ENCODE measurements around the gene PCDHA5. TPM values are rescaled to one million over a fixed set of nuclear protein-coding genes. Genes with fewer than 3 reads are reported as not detected.
"Not testable (repeated sequence)": the region's sequence is repeated elsewhere in the genome, so short reads cannot be mapped to it uniquely, and the experiment has no call there.

Gene PCDHA5
- total RNA-seq = not detected
- not detected for total RNA-seq (2013)

DNA sequence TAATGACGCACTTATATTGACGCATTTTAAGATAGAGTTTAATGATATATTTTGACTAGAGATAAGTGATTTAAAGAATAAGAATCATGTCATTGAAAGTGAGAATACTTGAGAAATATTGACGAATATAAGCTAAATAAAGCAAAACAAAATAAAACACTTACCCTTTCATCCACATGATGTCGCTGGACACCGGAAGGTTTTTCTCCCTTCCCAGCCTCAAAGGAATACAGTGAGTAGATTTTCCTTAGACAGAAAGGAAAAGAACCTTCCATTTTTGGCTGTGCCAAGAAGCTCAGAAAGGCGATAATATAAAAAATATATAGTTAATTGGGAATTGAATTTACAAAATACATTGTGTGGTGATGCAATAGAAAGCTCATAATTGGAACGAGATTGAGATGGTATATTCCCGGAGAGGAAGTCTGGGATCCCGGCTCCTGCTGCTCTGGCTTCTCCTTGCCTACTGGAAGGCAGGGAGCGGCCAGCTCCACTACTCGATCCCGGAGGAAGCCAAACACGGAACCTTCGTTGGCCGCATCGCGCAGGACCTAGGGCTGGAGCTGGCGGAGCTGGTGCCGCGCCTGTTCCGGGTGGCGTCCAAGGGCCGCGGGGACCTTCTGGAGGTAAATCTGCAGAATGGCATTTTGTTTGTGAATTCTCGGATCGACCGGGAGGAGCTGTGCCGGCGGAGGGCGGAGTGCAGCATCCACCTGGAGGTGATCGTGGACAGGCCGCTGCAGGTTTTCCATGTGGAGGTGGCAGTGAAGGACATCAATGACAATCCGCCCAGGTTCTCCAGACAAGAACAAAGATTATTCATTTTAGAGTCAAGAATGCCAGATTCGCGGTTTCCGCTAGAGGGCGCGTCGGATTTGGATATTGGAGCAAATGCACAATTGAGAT is at the start of gene PCDHA5:
Gene PCDHA5, plus strand, starts transcription at position 239 of the 906 bp plus-strand sequence.
- Mint-ChIP-seq H3K27ac (no peak within 1 kb of the TSS), H3K4me3 (no peak within 1 kb of the TSS), H3K36me3 (no peaks in the 10 kb centered on the region), H3K27me3 (ENCODE audit: low read depth in 2 of 2) (peaks cover 6 to 7% of the 10 kb centered on the region in 2 donors), H3K9me3 (peaks cover 2 to 4% of the 10 kb centered on the region in 2 donors), H3K4me1 (no peaks in the 10 kb centered on the region)
- intact Hi-C loops (cut with micrococcal nuclease) = no loop called here
- peaks cover 12% of the 10 kb centered on the region for H3K9me3 ChIP-seq (ENCODE audit: control insufficient read depth, insufficient read depth, low read length)
- H3K36me3 ChIP-seq (ENCODE audit: control insufficient read depth, insufficient read depth, low read length) = no peaks in the 10 kb centered on the region
- H3K27me3 ChIP-seq (ENCODE audit: control insufficient read depth, insufficient read depth, low read length) = peaks cover 3% of the 10 kb centered on the region
- WGBS (ENCODE audit: insufficient coverage) = 40% methylated on average over 34 of the region's 39 CpGs
- TF ChIP-seq, protein P1, sequence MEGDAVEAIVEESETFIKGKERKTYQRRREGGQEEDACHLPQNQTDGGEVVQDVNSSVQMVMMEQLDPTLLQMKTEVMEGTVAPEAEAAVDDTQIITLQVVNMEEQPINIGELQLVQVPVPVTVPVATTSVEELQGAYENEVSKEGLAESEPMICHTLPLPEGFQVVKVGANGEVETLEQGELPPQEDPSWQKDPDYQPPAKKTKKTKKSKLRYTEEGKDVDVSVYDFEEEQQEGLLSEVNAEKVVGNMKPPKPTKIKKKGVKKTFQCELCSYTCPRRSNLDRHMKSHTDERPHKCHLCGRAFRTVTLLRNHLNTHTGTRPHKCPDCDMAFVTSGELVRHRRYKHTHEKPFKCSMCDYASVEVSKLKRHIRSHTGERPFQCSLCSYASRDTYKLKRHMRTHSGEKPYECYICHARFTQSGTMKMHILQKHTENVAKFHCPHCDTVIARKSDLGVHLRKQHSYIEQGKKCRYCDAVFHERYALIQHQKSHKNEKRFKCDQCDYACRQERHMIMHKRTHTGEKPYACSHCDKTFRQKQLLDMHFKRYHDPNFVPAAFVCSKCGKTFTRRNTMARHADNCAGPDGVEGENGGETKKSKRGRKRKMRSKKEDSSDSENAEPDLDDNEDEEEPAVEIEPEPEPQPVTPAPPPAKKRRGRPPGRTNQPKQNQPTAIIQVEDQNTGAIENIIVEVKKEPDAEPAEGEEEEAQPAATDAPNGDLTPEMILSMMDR (IDR thresholded peaks at IDR 0.05) = no peak
- no peak within 1 kb of the TSS for H3K27ac ChIP-seq (ENCODE audit: low read length)
- no peaks in the 10 kb centered on the region for H3K4me1 ChIP-seq (ENCODE audit: control insufficient read depth, insufficient read depth, low read length)
- DNase-seq (no peak), ATAC-seq (no peak)
- H3K4me3 ChIP-seq (ENCODE audit: low read length) = no peak within 1 kb of the TSS

DNA sequence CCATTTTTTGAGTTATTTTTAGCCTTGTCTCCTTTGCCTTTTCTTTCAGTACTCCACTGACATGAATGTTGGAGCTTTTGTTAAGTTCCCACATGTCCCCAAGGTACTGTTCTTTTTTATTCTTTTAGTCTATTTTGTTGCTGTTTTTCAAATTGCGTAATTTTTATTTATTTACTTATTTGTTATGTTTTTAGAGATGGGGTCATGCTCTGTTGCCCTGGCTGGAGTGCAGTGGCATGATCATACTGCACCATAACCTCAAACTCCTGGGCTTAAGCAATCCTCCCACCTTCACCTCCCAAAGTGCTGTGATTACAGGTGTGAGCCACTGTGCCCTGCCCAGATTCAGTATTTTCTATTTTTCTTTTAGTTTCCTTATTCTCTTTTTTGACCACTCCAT is 40.9 kb upstream of the PCDHA5 start:
- Histone ChIP-seq H3K4me1 (ENCODE audit: control insufficient read depth, insufficient read depth, low read length) (no peaks in the 10 kb centered on the region), H3K36me3 (ENCODE audit: control insufficient read depth, insufficient read depth, low read length) (no peaks in the 10 kb centered on the region), H3K27ac (ENCODE audit: low read length) (no peak overlapping the region), H3K27me3 (ENCODE audit: control insufficient read depth, insufficient read depth, low read length) (no peaks in the 10 kb centered on the region), H3K4me3 (ENCODE audit: low read length) (no peak overlapping the region), H3K9me3 (ENCODE audit: control insufficient read depth, insufficient read depth, low read length) (peaks cover 22% of the 10 kb centered on the region)
- Mint-ChIP-seq H3K4me1 (no peaks in the 10 kb centered on the region), H3K4me3 (no peak overlapping the region), H3K27me3 (ENCODE audit: low read depth in 2 of 2) (peaks cover 0 to 2% of the 10 kb centered on the region in 2 donors), H3K27ac (no peak overlapping the region), H3K9me3 (peaks cover 12 to 29% of the 10 kb centered on the region in 2 donors), H3K36me3 (peaks cover 29% of the 10 kb centered on the region)
- DNase-seq (no peak), ATAC-seq (no peak)
- no CpG with 5 or more reads among the region's 1 CpG for WGBS (ENCODE audit: insufficient coverage)
- TF ChIP-seq, protein P1 (IDR thresholded peaks at IDR 0.05) = no peak
- intact Hi-C loops (cut with micrococcal nuclease) = no loop called here

DNA sequence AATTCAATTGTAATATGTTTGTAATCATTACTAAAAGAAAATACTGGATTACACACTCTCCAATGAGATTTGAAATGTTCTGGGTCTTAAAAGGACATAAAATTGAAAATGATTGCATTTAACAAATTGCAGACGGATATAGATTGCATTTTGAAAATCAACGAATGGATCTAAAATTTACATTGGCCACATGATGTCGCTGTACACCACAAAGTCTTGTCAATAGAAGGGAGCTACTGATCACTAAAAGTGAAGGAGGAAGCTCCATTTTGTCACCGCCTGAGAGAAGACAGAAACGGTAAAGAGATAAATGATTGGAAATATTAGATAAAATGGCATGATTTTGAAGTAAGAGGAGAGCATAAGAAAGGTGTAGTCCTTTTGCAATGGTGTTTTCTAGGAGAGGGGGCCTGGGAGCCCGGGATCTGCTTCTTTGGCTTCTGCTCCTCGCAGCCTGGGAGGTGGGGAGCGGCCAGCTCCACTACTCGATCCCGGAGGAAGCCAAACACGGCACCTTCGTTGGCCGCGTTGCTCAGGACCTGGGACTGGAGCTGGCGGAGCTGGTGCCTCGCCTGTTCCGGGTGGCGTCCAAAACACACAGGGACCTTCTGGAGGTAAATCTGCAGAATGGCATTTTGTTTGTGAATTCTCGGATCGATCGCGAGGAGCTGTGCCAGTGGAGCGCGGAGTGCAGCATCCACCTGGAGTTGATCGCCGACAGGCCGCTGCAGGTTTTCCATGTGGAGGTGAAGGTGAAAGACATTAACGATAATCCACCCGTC is 35.3 kb upstream of the PCDHA5 start, which contains the start of gene PCDHA1:
Gene PCDHA1, plus strand, starts transcription at position 236 of the 782 bp plus-strand sequence.
- no peak within 1 kb of the TSS for H3K4me3 Mint-ChIP-seq
- H3K27me3 ChIP-seq (ENCODE audit: control insufficient read depth, insufficient read depth, low read length) = peaks cover 6% of the 10 kb centered on the region
- TF ChIP-seq, protein P1 (IDR thresholded peaks at IDR 0.05) = no peak
- ATAC-seq = no peak
- DNase-seq = no peak
- H3K27ac Mint-ChIP-seq = no peak within 1 kb of the TSS
- peaks cover 0 to 5% of the 10 kb centered on the region in 2 donors for H3K27me3 Mint-ChIP-seq (ENCODE audit: low read depth in 2 of 2)
- peaks cover 32% of the 10 kb centered on the region for H3K9me3 ChIP-seq (ENCODE audit: control insufficient read depth, insufficient read depth, low read length)
- H3K9me3 Mint-ChIP-seq = peaks cover 5 to 9% of the 10 kb centered on the region in 2 donors
- no peaks in the 10 kb centered on the region for H3K4me1 ChIP-seq (ENCODE audit: control insufficient read depth, insufficient read depth, low read length)
- intact Hi-C loops (cut with micrococcal nuclease) = no loop called here
- H3K4me3 ChIP-seq (ENCODE audit: low read length) = no peak within 1 kb of the TSS
- H3K4me1 Mint-ChIP-seq = no peaks in the 10 kb centered on the region
- no peak within 1 kb of the TSS for H3K27ac ChIP-seq (ENCODE audit: low read length)
- WGBS (ENCODE audit: insufficient coverage) = 35% methylated on average over 29 of the region's 29 CpGs
- no peaks in the 10 kb centered on the region for H3K36me3 ChIP-seq (ENCODE audit: control insufficient read depth, insufficient read depth, low read length)
- H3K36me3 Mint-ChIP-seq = peaks cover 2% of the 10 kb centered on the region

DNA sequence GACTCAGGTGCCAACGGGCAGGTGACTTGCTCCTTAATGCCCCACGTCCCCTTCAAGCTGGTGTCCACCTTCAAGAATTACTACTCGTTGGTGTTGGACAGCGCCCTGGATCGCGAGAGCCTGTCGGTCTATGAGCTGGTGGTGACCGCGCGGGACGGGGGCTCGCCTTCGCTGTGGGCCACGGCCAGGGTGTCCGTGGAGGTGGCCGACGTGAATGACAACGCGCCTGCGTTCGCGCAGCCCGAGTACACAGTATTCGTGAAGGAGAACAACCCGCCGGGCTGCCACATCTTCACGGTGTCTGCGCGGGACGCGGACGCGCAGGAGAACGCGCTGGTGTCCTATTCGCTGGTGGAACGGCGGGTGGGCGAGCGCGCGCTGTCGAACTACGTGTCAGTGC is 34.0 kb upstream of the PCDHA5 start:
- Histone ChIP-seq H3K9me3 (ENCODE audit: control insufficient read depth, insufficient read depth, low read length) (peaks cover 27% of the 10 kb centered on the region), H3K27me3 (ENCODE audit: control insufficient read depth, insufficient read depth, low read length) (peaks cover 11% of the 10 kb centered on the region)
- H3K4me3 ChIP-seq (ENCODE audit: low read length); H3K27ac ChIP-seq (ENCODE audit: low read length); H3K27me3 Mint-ChIP-seq (ENCODE audit: low read depth in 2 of 2); H3K36me3 Mint-ChIP-seq; ATAC-seq; H3K9me3 Mint-ChIP-seq; DNase-seq; H3K4me3 Mint-ChIP-seq; H3K27ac Mint-ChIP-seq; H3K4me1 ChIP-seq (ENCODE audit: control insufficient read depth, insufficient read depth, low read length); intact Hi-C loops (cut with micrococcal nuclease); H3K36me3 ChIP-seq (ENCODE audit: control insufficient read depth, insufficient read depth, low read length); H3K4me1 Mint-ChIP-seq: not testable (repeated sequence)
- WGBS (ENCODE audit: insufficient coverage) = 56% methylated on average over 44 of the region's 44 CpGs

DNA sequence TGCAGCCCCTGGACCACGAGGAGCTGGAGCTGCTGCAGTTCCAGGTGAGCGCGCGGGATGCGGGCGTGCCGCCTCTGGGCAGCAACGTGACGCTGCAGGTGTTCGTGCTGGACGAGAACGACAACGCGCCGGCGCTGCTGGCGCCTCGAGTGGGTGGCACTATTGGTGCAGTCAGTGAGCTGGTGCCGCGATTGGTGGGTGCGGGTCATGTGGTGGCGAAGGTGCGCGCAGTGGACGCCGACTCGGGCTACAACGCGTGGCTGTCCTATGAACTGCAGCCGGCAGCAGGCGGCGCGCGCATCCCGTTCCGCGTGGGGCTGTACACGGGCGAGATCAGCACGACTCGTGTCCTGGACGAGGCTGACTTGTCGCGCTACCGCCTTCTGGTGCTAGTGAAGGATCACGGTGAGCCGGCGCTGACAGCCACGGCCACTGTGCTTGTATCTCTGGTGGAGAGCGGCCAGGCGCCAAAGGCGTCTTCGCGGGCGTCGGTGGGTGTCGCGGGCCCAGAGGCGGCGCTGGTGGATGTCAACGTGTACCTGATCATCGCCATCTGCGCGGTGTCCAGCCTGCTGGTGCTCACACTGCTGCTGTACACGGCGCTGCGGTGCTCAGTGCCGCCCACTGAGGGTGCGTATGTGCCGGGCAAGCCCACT is 33.4 kb upstream of the PCDHA5 start:
- H3K4me1 Mint-ChIP-seq; H3K4me1 ChIP-seq (ENCODE audit: control insufficient read depth, insufficient read depth, low read length); DNase-seq; H3K4me3 Mint-ChIP-seq; H3K4me3 ChIP-seq (ENCODE audit: low read length); ATAC-seq; intact Hi-C loops (cut with micrococcal nuclease); H3K9me3 Mint-ChIP-seq; H3K36me3 ChIP-seq (ENCODE audit: control insufficient read depth, insufficient read depth, low read length); H3K27ac ChIP-seq (ENCODE audit: low read length); H3K36me3 Mint-ChIP-seq; H3K27ac Mint-ChIP-seq: not testable (repeated sequence)
- peaks cover 3 to 10% of the 10 kb centered on the region in 2 donors for H3K27me3 Mint-ChIP-seq (ENCODE audit: low read depth in 2 of 2)
- 52% methylated on average over 70 of the region's 70 CpGs for WGBS (ENCODE audit: insufficient coverage)
- Histone ChIP-seq H3K27me3 (ENCODE audit: control insufficient read depth, insufficient read depth, low read length) (peaks cover 11% of the 10 kb centered on the region), H3K9me3 (ENCODE audit: control insufficient read depth, insufficient read depth, low read length) (peaks cover 25% of the 10 kb centered on the region)
